ENCODE measurements around the gene KPNA2.
A peak's percentile ranks its signal among the peaks of the same experiment; 100 is the strongest.
"Not testable (repeated sequence)": the region's sequence is repeated elsewhere in the genome, so short reads cannot be mapped to it uniquely, and the experiment has no call there.

KPNA2 gene

GRCh38 chr17:68035523-68036303 lies at the start of gene KPNA2:
Gene KPNA2, plus strand, starts transcription at chr17:68035735. Its CDS starts 1,398 bp downstream, at chr17:68037133.
- peak; percentile 85 for DNase-seq (ENCODE audit: low read depth, low spot score)

- no peak for DNase-seq (ENCODE audit: low read depth, low spot score)
Measured at GRCh38 chr17:67990909-67991308, 44.6 kb upstream of the KPNA2 start.

- no peak for DNase-seq (ENCODE audit: low read depth, low spot score)
Measured at GRCh38 chr17:67992548-67993152, 42.9 kb upstream of the KPNA2 start.

GRCh38 chr17:67993153-67993997 lies 42.2 kb upstream of the KPNA2 start:
- peak; percentile 16 for DNase-seq (ENCODE audit: low read depth, low spot score)

GRCh38 chr17:67993998-67994361 lies 41.6 kb upstream of the KPNA2 start:
- DNase-seq (ENCODE audit: low read depth, low spot score) = no peak

GRCh38 chr17:67994817-67995569 lies 40.5 kb upstream of the KPNA2 start:
- DNase-seq (ENCODE audit: low read depth, low spot score) = no peak

- DNase-seq (ENCODE audit: low read depth, low spot score) = no peak
Measured at GRCh38 chr17:67995570-67996263, 39.8 kb upstream of the KPNA2 start.

- not testable (repeated sequence) for DNase-seq (ENCODE audit: low read depth, low spot score)
Measured at GRCh38 chr17:67996301-67997171, 39.0 kb upstream of the KPNA2 start, which contains the start of gene C17orf58. Gene C17orf58, minus strand, starts transcription at chr17:67996469. Its CDS starts 271 bp downstream, at chr17:67996198.

GRCh38 chr17:67998466-67998865 lies 37.1 kb upstream of the KPNA2 start:
- DNase-seq (ENCODE audit: low read depth, low spot score) = no peak

- DNase-seq (ENCODE audit: low read depth, low spot score) = no peak
Measured at GRCh38 chr17:67999291-67999911, 36.1 kb upstream of the KPNA2 start.

GRCh38 chr17:68004201-68004600 lies 31.3 kb upstream of the KPNA2 start:
- no peak for DNase-seq (ENCODE audit: low read depth, low spot score)

- no peak for DNase-seq (ENCODE audit: low read depth, low spot score)
Measured at GRCh38 chr17:68006797-68007196, 28.7 kb upstream of the KPNA2 start.

- peak; percentile 45 for DNase-seq (ENCODE audit: low read depth, low spot score)
Measured at GRCh38 chr17:68011199-68011665, 24.3 kb upstream of the KPNA2 start.

- no peak for DNase-seq (ENCODE audit: low read depth, low spot score)
Measured at GRCh38 chr17:68013385-68013784, 22.1 kb upstream of the KPNA2 start.

- no peak for DNase-seq (ENCODE audit: low read depth, low spot score)
Measured at GRCh38 chr17:68015081-68015723, 20.3 kb upstream of the KPNA2 start.

GRCh38 chr17:68016838-68017237 lies 18.7 kb upstream of the KPNA2 start:
- no peak for DNase-seq (ENCODE audit: low read depth, low spot score)

- DNase-seq (ENCODE audit: low read depth, low spot score) = not testable (repeated sequence)
Measured at GRCh38 chr17:68018493-68018892, 17.0 kb upstream of the KPNA2 start.

GRCh38 chr17:68019336-68019674 lies 16.2 kb upstream of the KPNA2 start:
- DNase-seq (ENCODE audit: low read depth, low spot score) = no peak
